OCI-LY1 (cell line): ENCODE results near the gene ARHGAP28.

Experiments
- H2AFZ ChIP-seq: fragments of 200-600 bp; sonication (generic), shearing (Covaris generic); 2 replicates; pipeline ENCODE4 v1.6.0; 2014; ENCODE audit warnings: antibody characterized with exemption, mild to moderate bottlenecking, low read length
- H3F3A ChIP-seq: fragments of 200-600 bp; sonication (generic), shearing (Covaris generic); 2 replicates; pipeline ENCODE4 v1.6.0; 2014; ENCODE audit warnings: mild to moderate bottlenecking, antibody characterized with exemption, low read length, moderate library complexity; ENCODE audit not compliant: insufficient read depth
- H3K27ac ChIP-seq: fragments of 200-600 bp; sonication (generic); 2 replicates; pipeline ENCODE4 v1.5.1; 2014; ENCODE audit warnings: low read length, mixed run types, mild to moderate bottlenecking, low read depth; ENCODE audit not compliant: poor library complexity, severe bottlenecking
- H3K27me3 ChIP-seq: fragments of 200-600 bp; sonication (generic); 2 replicates; pipeline ENCODE4 v1.6.0; 2014; ENCODE audit warnings: antibody characterized with exemption, mild to moderate bottlenecking, low read length, moderate library complexity; ENCODE audit not compliant: insufficient read depth
- H3K36me3 ChIP-seq: fragments of 200-600 bp; sonication (generic); 2 replicates; pipeline ENCODE4 v1.6.1; 2014; ENCODE audit warnings: mild to moderate bottlenecking, antibody characterized with exemption, low read length, moderate library complexity, mixed read lengths; ENCODE audit not compliant: insufficient read depth
- H3K4me1 ChIP-seq: fragments of 200-600 bp; sonication (generic); 2 replicates; pipeline ENCODE4 v1.5.1; 2014; ENCODE audit warnings: mild to moderate bottlenecking, low read length, moderate library complexity; ENCODE audit not compliant: insufficient read depth, severe bottlenecking
- H3K4me2 ChIP-seq: fragments of 200-600 bp; sonication (generic), shearing (Covaris generic); 2 replicates; pipeline ENCODE4 v1.6.1; 2014; ENCODE audit warnings: low read length
- H3K4me3 ChIP-seq: fragments of 200-600 bp; sonication (generic); 2 replicates; pipeline ENCODE4 v1.5.1; 2014; ENCODE audit warnings: low read length, low read depth, mild to moderate bottlenecking, mixed read lengths; ENCODE audit not compliant: poor library complexity, severe bottlenecking
- H3K79me2 ChIP-seq: fragments of 200-600 bp; shearing (Covaris generic); 2 replicates; pipeline ENCODE4 v1.6.1; 2016; ENCODE audit warnings: mixed run types, low read length, mixed read lengths; ENCODE audit not compliant: insufficient read depth
- H3K9ac ChIP-seq: fragments of 200-600 bp; sonication (generic), shearing (Covaris generic); 2 replicates; pipeline ENCODE4 v1.6.1; 2014; ENCODE audit warnings: mild to moderate bottlenecking, low read length, mixed read lengths
- H3K9me2 ChIP-seq: fragments of 200-600 bp; sonication (generic), shearing (Covaris generic); 2 replicates; pipeline ENCODE4 v1.6.1; 2014; ENCODE audit warnings: low read depth, mild to moderate bottlenecking, low read length, mixed read lengths
- H3K9me3 ChIP-seq: fragments of 200-600 bp; shearing (Covaris generic); 2 replicates; pipeline ENCODE4 v1.6.1; 2014; ENCODE audit warnings: low read length, mixed read lengths
- H4K20me1 ChIP-seq: fragments of 200-600 bp; sonication (generic), shearing (Covaris generic); 2 replicates; pipeline ENCODE4 v1.6.0; 2016; ENCODE audit warnings: mild to moderate bottlenecking, low read length; ENCODE audit not compliant: insufficient read depth
- CTCF ChIP-seq: fragments of 200-600 bp; sonication (generic), shearing (Covaris generic); IDR thresholded peaks from 2 replicates; pipeline ENCODE4 v1.5.1; 2017; ENCODE audit warnings: mild to moderate bottlenecking, antibody characterized with exemption, low read length, moderate library complexity, mixed read lengths
- EZH2 ChIP-seq: fragments of 200-600 bp; sonication (generic), shearing (Covaris generic); IDR thresholded peaks from 2 replicates; pipeline ENCODE4 v1.8.0; 2017; ENCODE audit warnings: borderline replicate concordance, mixed run types, mild to moderate bottlenecking, antibody characterized with exemption, low read length, moderate library complexity, mixed read lengths

ARHGAP28 gene

GRCh38 chr18:6784046-6784445 is 54.5 kb downstream of the ARHGAP28 start:
- Histone ChIP-seq H3K79me2 (no peaks in the 10 kb centered on the region), H3K27me3 (no peaks in the 10 kb centered on the region), H3K9ac (no peak overlapping the region), H3F3A (no peaks in the 10 kb centered on the region), H3K4me2 (no peak overlapping the region), H3K9me2 (no peaks in the 10 kb centered on the region), H3K9me3 (no peaks in the 10 kb centered on the region), H2AFZ (no peak overlapping the region), H3K36me3 (no peaks in the 10 kb centered on the region), H3K4me3 (no peak overlapping the region), H3K4me1 (no peaks in the 10 kb centered on the region), H3K27ac (no peak overlapping the region), H4K20me1 (no peaks in the 10 kb centered on the region)
- TF ChIP-seq EZH2 (no peak), CTCF (no peak)

GRCh38 chr18:6785001-6785400 is 55.5 kb downstream of the ARHGAP28 start:
- Histone ChIP-seq H3K9ac (no peak overlapping the region), H2AFZ (no peak overlapping the region), H3K4me1 (no peaks in the 10 kb centered on the region), H3K27me3 (no peaks in the 10 kb centered on the region), H3K4me3 (no peak overlapping the region), H3K4me2 (no peak overlapping the region), H3K27ac (no peak overlapping the region), H3K9me2 (no peaks in the 10 kb centered on the region), H3K9me3 (no peaks in the 10 kb centered on the region), H4K20me1 (no peaks in the 10 kb centered on the region), H3K79me2 (no peaks in the 10 kb centered on the region), H3K36me3 (no peaks in the 10 kb centered on the region), H3F3A (no peaks in the 10 kb centered on the region)
- no peak for TF ChIP-seq EZH2
- no peak for TF ChIP-seq CTCF

- TF ChIP-seq CTCF = no peak
- no peak for TF ChIP-seq EZH2
- no peaks in the 10 kb centered on the region for H3K9me3 ChIP-seq
- no peaks in the 10 kb centered on the region for H3K36me3 ChIP-seq
- H3K27ac ChIP-seq = no peak overlapping the region
- H3K27me3 ChIP-seq = 0 out of 2 replicates have a peak, but pooled peaks cover 2% of the 10 kb centered on the region
- no peak overlapping the region for H2AFZ ChIP-seq
- no peak overlapping the region for H3K4me2 ChIP-seq
- no peak overlapping the region for H3K9ac ChIP-seq
- no peaks in the 10 kb centered on the region for H3F3A ChIP-seq
- H3K4me1 ChIP-seq = no peaks in the 10 kb centered on the region
- H3K9me2 ChIP-seq = no peaks in the 10 kb centered on the region
- H3K79me2 ChIP-seq = no peaks in the 10 kb centered on the region
- H4K20me1 ChIP-seq = no peaks in the 10 kb centered on the region
- H3K4me3 ChIP-seq = no peak overlapping the region
Observed at GRCh38 chr18:6785411-6785810, 55.9 kb downstream of the ARHGAP28 start.
